Measurements from ENCODE around the gene ATP6V1B1.

The ATP6V1B1 gene

DNA sequence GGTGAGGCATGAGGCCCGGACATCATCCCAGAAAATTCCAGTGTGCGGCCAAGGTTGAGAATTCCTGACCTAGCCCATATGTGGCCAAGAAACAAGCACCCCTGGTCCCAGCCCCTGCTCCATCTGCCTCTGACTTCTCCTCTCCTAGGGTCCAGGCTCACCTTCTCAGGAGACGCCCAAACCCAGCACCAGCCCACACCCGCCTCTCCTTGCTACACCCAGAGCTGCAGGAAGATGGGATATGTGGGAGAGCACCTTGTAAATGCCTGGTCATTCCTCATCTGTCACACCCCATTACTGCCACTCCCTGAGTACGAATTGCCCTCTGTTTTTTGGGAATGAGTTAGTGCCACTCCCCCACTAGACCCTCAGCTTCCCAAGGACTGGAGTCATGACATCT lies 7.3 kb upstream of the ATP6V1B1 start:
- no peak for DNase-seq

DNA sequence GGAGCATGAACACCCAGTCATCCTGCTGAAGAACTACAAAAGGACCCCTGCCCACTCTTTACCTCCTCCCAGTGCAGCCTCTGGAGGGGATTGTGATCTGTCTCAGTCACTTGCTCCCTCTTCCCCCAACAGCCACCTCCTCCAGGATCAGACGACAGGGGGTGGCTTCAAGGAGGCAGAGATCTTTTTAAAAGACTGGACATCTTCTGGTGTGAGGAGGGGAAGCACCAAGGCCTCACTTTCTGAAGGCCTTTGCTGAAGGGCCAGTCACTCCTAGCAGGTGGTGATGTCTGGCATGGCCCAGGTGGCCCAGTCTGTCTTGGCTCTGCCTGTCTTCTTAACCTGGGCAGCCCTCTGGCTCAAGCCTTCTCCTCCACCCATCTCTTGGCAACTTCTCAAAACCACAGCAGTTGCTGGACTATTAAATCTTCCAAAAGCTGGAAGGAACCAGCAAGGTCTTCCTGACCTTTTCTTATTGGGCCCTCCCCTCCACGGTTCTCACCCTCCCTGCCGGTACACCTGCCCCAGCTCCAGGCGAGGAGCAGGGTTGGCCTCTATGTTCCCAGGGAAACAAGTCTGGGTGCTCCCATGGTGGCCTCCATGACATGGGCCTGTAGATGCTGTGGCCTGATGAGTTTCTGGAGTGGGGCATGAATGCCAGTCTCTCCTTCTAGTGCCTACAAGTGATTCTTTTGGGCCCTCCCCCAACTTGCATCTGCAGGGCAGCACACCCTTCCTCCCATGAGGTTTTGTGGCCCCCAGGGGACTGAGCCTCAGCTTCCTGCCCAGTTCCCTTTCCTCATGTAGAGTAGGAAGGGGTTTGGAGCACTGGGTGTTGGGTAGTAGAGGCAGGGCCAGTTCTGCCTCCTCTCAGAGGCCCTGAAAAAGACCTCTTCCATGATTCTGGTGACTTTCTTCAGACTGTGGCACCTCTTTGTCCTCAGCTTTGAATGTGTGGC lies 5.0 kb upstream of the ATP6V1B1 start:
- DNase-seq: no peak

DNA sequence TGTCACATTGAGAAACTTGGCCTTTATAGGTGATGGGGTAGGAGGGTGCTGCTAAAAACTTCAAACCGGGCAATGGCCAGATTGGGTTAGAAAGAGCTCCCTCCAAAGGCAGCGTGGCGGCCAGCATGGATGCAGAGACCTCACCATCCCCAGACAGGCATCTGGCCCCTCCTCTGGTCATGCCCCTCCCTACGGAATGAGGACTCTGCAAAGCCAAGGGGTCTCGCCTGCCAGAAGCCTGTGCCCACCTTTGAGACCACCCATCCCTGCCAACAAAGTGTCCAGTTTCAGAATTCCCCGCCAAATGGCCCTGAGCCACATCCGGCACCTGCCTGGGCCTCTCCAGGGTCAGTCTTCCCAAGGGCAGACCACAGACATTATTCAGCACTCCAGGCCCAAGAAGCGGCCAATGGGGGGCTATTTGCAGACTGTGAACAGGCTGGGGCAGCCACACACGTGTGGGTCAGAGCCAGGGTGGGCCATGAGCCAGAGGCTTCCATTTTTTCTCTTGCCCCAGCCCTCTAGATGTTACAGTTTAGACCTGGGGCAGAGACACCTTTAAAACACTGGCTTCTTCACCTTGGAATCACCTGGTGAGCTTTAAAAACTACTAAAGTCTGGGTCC lies 4.2 kb upstream of the ATP6V1B1 start:
- DNase-seq: no peak

DNA sequence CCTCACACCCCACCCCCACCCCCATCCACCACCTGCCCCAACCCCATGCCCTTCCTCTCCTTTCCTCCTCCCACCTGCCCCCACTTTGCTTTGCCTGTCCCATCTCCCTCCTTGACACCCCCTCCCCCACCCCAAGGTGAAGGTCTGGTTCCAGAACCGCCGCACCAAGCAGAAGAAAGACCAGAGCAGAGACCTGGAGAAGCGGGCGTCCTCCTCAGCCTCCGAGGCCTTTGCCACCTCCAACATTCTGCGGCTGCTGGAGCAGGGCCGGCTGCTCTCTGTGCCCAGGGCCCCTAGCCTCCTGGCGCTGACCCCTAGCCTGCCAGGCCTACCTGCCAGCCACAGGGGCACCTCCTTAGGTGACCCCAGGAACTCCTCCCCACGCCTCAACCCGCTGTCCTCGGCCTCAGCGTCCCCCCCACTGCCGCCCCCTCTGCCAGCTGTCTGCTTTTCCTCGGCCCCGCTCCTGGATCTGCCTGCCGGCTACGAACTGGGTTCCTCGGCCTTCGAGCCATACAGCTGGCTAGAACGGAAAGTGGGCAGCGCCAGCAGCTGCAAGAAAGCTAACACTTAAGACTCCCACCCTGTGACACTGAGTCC lies 3.0 kb upstream of the ATP6V1B1 start:
- no peak for DNase-seq

DNA sequence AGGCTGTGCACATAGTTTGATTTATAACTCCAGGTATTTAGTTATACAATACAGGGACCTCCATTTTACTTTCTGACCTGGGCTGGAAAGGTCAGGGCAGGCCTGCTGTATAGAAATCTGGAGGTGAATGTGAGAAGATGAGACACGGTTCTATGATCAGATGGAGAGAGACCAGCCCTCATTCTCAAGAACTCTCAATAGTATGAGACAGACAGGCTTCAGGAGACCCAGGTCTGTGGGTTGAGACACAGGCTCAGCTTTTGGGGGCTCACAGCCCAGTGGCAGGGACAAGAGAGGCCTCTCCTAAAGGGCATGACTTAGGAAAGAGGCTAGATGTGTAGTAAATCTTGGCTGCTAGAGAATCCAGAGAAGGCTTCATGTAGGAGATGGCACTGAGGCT lies 719 bp upstream of the ATP6V1B1 start:
- DNase-seq: no peak

DNA sequence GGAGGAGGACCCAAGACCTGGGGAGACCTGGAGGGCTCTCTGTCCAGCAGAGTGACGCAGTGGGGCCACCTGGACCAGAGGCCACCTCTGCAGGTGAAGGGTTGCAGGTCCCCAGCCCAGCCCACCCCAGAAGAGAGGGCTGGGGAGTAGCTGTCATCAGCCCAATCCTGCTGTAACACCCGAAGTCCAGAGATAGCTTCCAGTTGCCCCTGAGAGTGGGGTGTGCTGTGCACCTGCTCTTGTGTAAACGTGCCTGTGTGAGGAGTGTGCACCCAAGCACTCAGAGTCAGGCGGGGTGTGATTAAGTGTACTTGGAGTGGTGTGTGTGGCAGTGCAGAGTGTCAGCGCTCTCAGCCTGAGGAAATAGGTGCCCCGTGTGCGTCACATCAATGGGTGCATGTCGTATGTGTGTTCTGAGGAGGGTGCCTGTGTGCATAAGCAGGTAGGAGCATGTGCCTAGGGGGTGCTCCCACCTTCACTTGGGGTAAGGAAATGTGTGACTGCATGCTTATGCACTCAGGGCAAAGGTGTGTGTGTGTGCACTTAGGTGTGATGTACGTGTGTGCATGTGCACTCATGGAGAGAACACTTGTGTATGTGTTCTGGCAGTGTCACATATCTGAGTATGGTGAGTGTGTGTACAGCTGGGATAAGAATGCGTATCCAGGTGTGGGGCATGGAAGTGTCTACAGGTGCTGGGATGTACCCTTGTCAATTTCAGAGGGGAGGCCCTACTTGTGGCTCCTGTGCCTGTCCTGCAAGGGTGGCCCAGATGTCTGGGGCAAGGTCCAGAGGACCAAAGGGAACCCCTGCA lies 672 bp downstream of the ATP6V1B1 start:
- no peak for DNase-seq

DNA sequence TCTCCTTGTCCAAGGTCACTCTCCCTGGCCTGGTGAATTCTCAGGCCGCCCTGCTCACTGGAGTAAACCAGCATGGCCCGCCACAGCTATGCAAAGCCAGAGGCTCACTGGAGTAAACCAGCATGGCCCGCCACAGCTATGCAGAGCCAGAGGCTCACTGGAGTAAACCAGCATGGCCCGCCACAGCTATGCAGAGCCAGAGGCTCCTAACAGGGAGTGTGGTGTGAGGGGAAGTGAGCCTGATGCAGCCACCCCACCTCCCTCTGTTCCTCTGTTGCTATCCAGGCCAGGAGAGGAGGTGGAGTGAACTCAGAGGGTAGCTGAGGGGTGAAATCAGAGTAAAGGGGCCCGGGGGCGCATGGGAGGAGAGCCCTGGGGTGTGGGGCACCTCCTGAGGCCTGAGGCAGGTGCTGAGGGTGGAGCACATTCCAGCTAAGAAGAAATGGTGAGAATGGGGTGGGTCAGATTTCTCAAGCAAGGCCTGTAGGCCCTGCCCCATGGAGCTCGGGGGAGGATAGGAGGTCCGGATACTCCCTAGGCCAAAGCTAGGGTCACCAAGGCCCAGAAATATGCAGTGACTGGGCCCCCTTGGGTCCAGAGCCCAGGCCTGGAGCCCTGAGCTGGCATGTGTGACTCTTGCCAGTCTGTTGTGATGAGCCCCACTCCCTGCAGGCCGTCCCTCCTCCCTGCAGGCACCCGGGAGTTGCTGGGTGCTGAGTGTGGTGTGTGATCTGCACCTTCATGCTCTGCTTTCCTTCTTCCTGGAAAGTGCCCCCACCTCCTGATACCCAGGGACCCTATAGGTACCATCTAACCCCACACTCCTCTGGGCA lies 1.5 kb downstream of the ATP6V1B1 start:
- DNase-seq: no peak

DNA sequence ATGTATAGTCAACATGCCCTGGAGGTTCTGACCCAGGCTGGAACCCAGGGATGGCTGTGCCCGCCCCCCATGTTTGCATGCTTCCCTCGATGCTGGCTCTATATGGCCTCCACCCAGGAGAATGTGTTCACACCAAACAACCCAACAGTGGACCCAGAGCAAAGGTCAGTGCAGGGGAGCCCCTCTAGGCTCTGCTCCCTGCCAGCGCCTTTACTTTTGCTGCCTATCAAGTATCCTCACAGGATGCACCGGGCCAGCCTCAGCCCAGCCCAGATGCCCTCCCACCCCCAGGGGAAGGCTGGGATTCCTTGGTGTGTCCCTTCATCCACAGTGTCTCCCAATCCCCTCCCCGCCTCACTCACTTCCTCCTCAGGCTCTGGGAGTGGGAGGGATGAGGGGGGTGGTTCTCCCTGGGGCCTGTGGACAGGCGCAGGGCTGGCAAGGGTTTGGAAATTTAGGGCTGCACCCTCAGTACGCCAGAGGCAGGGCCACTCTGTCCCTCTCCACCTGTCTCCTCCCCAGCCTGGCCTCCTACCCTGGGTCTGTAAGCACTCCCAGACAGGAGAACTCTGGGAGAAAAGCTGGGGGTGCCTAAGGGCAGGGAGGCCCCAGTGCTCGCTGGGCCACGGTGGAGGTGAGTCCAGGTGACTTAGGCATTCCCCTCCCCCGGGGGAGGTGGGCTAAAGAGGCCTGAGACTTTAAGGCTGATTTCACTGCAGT lies 2.3 kb downstream of the ATP6V1B1 start:
- no peak for DNase-seq

DNA sequence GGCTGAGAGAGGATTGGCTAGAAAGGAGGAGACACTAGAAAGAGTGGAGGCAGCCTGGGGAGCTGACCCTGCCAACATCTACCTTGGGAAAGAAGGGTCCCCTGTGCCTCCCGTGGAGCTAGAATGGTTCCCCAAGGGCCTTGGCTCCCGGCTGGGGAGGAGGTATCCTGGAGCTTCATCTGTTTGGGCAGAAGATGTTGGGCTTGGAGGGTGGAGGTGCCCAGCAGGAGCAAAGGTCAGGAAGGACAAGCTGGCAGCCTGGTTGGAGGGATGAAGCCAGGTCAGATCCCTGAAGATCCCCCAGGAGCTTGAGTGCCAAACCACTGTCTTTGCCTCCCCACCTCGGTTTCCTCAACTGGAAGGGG lies 2.9 kb downstream of the ATP6V1B1 start:
- no peak for DNase-seq

DNA sequence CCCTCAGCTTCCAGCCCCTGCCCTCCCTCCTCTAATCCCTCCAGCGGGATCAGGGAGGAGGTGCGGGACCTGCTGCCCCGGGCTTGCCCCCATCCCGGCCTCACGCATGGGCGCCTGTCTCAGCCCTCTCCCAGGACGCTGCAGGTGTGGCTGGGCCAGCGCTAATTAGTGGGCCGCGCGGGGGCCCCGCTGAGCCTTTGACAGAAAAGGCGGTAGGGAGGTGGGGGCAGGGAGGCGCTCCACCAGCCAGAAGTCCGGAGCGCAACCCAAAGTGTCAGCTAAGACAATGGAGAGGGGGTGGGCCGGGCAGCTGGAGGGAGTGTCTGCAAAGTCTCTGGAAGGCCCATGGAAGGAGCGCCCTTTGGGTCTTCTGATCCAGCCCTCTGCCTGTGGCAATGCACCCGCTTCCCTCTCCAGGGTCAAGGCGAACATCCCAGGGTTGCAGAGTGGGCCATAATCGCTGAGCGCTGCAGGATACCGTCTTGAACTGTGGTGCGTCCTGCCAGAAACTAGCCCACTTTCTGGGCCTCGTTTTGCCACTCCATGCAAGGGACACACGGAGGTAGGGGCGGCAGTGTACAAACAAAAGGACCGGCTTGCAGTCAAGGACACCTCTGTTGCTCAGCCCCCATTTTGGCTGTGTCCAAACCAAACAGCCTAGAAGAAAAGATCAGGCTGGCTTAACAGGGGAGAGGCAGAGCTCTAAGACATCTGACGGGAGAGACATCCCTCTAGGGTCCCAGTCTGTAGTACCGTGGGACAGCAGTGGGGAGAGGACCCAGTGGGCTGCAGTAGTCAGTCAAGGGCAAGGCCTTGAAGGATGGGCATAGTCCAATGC lies 3.5 kb downstream of the ATP6V1B1 start:
- no peak for DNase-seq

DNA sequence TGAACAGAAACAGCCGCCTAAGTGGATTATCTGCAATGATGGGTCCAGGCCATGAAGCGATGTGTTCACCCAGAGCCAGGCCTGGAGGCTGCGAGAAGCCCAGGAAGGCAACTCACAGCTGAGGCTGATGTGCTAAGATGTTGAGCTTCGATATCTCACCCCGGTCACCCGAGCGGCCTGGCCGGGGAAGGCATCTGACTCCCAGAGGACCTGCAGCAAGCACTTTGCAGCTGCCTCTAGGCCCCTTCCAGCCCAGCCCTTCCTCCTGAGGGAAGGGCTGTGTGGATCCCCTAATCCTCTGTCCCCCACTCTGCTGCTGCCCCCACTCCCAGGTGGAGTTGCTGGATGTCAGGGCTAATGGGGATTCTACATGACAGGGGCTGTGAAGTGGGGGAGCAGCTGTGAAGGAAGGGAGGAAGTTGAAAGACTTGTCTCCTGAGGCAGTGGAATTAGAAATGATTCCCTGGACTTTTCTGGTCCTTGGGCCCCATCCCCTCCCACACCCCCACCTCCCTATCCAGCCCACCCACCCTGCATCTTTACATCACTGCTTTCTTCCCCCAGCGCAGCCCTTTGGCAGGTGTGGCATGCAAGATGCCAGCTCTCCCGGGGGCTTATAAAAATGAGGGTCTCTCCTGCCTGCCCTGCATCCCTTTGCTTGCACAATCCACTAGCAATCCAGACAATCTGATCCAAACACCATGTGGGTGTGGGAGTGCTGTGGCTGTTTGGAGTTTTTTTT lies 4.3 kb downstream of the ATP6V1B1 start:
- no peak for DNase-seq

DNA sequence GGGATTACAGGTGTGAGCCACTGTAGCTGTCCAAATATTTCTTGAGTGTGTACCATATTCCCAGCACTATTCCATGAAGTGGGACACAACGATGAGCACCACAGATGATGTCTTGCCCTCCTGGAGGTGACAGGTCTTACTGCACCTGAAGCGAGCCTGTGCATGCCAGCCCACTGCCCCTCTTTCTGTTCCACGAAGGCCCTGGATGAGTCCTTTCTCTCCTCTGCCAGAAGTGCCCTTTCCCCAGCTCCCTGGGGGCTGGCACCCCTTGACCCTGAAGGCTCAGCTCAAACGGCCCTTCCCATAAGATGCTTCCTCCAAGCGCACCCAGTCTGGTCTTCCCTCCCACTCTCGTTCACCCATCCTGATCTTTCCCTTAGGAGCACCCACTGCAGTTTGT lies 5.5 kb downstream of the ATP6V1B1 start:
- DNase-seq: no peak

DNA sequence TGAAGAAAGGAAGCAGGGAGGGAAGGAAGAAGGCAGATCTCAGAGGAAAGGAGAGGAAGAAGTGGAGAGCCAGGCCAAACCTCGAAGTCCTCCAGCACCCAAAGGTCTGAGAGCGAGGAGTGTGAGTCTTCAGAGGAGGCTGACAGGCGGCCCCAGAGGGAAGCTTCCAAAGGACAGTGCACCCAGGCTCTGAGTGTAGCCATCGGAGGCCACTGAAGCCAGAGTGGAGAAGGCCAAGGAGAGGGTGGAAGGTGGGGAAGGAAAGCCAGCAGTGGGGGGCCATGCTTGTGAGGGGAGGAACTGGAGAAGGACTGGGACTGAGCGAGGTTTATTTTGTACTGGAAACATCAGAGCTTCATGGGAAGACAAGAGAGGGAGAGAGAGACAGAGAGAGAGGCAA lies 6.0 kb downstream of the ATP6V1B1 start:
- DNase-seq: no peak

DNA sequence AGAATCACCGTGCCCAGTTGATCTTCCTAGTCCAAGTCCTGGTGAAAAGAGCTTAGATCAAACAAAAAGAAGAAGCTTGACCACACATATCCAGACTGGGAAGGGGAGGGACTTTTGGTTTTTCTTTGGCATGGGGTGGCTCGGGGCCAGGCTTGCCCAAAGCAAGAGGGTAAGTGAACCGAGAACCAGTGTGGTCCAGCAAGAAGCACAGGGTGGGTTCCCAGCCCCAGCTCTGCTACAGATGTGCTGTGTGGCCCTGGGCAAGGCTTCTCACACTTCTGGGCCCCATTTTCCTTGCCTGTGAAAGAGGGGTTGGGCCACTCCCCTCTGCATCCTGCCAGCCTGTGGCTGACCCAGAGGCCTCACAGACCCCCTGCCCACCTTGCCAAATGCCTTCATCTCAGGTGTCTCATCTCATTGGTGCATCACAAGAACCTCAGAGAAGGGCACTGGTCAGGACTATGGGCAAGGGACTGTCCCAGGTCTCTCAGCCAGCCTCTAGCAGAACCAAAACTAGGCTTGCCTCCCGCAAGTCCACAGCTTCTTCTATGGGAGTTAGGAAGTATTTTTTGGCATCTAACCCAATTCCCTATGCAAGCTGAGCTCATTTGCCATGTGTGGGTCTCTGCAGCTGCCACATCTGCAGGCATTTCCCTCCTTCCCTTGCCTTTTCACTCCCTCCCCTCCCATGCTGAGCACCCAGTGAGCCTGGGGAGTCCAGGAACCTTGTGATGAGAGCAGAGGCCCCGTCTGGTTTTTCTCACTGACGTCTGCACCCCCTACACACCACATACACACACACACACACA lies 6.9 kb downstream of the ATP6V1B1 start:
- no peak for DNase-seq

DNA sequence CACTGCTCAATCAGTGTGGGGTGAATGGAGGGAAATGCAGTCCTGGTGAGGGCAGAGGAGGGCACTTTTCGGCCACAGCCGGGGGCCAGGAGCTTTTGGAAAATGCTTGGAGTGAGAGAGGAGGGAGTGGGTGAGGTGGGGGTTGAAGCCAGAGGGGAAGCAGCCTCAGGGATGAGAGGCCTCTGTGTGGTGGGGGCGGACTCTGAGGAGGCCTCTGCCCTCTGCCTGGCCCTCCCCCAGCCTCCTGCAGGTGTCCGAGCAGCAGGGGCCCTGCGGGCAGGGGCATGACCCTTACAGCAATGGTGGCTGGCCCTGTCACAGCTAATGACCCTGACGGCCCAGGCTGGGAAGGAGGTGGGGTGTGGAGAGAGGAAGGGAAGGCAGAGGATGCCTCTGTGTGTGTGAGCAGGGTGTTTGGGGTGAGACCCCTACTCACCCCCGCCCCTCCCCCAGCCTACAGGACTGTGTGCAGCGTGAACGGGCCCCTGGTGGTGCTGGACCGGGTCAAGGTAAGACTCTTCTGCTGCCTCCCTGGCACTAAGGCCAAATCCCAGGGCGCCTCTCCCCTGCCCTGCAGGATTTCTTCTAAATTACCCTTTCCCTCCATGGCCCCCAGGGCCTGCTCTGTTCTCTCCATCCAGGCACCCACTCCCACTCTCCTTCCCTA lies 7.6 kb downstream of the ATP6V1B1 start:
- DNase-seq: no peak

DNA sequence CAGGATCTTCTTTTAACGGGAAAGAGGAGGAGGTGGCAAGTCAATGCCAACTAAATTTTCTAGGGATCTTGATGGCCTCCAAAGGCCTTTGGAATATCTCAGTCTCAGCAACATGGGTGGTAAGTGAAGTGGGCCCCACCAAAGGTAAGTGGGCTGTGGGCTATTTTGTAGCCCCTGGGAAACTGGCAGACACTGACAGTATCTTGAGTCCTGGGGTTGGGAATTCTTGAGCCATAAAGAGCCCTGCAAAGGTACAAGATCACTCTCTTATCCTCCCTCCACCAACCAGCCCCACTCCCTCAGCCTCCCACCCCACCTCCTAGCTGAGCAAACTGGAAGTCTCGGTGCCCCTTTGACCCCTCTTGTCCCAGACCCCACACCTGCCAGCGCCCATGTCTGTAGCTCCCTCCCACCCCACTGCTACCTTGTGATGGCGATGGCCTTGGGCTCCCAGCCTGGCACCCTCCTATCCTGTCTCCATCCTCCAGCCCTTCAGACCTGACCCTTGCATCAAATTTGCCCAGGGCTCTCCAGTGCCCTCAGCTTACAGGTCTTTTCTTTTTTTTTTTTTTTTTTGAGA lies 8.5 kb downstream of the ATP6V1B1 start:
- DNase-seq: no peak

DNA sequence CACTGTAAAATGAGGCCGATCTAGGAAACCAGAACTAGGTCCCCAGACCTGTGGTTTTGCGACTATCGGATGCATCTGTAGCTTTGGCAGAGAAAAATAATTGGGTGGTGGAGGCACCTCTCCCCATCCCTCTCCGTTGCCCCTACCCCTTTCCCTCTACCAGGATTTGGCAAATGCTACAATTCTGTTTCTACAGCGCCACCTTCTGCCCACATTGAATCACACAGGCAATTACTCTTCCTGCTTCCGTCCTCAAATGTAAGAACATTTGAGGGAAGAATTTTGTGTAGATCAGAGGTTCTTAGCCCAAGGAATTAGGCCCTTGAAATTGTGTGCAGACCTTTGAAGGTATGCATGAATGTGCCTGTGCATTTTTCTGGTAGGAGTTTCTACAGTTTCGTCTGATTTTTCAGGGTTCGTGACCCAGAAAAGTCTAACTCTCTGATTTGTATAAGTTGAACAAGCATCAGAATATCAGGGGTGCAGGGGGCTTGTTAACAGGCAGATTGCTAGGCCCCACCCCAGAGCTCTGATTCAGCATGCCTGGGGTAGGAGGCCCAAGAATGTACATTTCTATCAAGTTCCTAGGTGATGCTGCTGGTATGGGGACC lies 11.2 kb downstream of the ATP6V1B1 start:
- DNase-seq: peak; percentile 64
